GM12875 (cell line): ENCODE results near the gene LLGL2.

Source experiments
- H3K4me3 ChIP-seq: one replicate; pipeline ENCODE4 v1.5.1; 2011; ENCODE audit warnings: low read depth, low read length, control low read depth
- CTCF ChIP-seq: IDR thresholded peaks from 2 replicates; pipeline ENCODE4 v1.5.1; 2011; ENCODE audit warnings: low read depth, mild to moderate bottlenecking, control low read depth, inconsistent platforms, low read length, moderate library complexity, borderline replicate concordance; ENCODE audit not compliant: insufficient read depth

LLGL2 gene

GRCh38 chr17:75601057-75601987 lies 75.8 kb downstream of the LLGL2 start:
- peak; percentile 95 for TF ChIP-seq CTCF

GRCh38 chr17:75602644-75603043 lies 77.1 kb downstream of the LLGL2 start:
- no peak overlapping the region for H3K4me3 ChIP-seq
- TF ChIP-seq CTCF: no peak

More at GRCh38 chr17:75601057-75601987, 75.8 kb downstream of the LLGL2 start:
- H3K4me3 ChIP-seq: no peak overlapping the region

GRCh38 chr17:75603123-75603522 lies 77.6 kb downstream of the LLGL2 start:
- no peak overlapping the region for H3K4me3 ChIP-seq
- no peak for TF ChIP-seq CTCF

GRCh38 chr17:75604034-75604695 lies 78.7 kb downstream of the LLGL2 start:
- no peak for TF ChIP-seq CTCF
- no peak overlapping the region for H3K4me3 ChIP-seq

- TF ChIP-seq CTCF: no peak
- H3K4me3 ChIP-seq: no peak overlapping the region
These were observed 80.3 kb downstream of the LLGL2 start for GRCh38 chr17:75605790-75606189.

- no peak for TF ChIP-seq CTCF
These were observed 81.6 kb downstream of the LLGL2 start for GRCh38 chr17:75607086-75607485.

More at GRCh38 chr17:75607086-75607485, 81.6 kb downstream of the LLGL2 start:
- no peak overlapping the region for H3K4me3 ChIP-seq
